ENCODE measurements around the gene SLC27A6. TPM values are rescaled to one million over a fixed set of nuclear protein-coding genes. Genes with fewer than 3 reads are reported as not detected.

Gene SLC27A6
- total RNA-seq, 1 experiment from 2014 or later = not detected

- TF ChIP-seq CTCF (conservative IDR thresholded peaks at IDR 0.05; ENCODE audit: low read depth, low read length) = no peak
- TF ChIP-seq EZH2 (IDR thresholded peaks at IDR 0.05; ENCODE audit: borderline replicate concordance, low read depth, low read length, poor library complexity, severe bottlenecking) = no peak
- no TSS peak for BruUV-seq (replicated peaks)
- no peaks in the 10 kb centered on the region for H3K36me3 ChIP-seq (ENCODE audit: insufficient read depth, low read length, poor library complexity, severe bottlenecking)
- H3K27ac ChIP-seq (ENCODE audit: low read depth, low read length, poor library complexity, severe bottlenecking) = no peak overlapping the region
- no peak overlapping the region for H3K4me3 ChIP-seq (ENCODE audit: low read depth, low read length, poor library complexity, severe bottlenecking)
- DNase-seq (ENCODE audit: low spot score) = no peak
- H3K9me3 ChIP-seq (ENCODE audit: low read depth, low read length, poor library complexity, severe bottlenecking) = no peaks in the 10 kb centered on the region
- ChIA-PET CTCF (no interaction called here), POLR2A (ENCODE audit: low non-redundant PET) (no interaction called here)
- no peaks in the 10 kb centered on the region for H3K27me3 ChIP-seq (replicated peaks; ENCODE audit: insufficient read depth, low read depth, low read length, poor library complexity)
- intact Hi-C loops (cut with micrococcal nuclease; ENCODE audit: unreplicated experiment) = no loop called here
- H3K4me1 ChIP-seq (ENCODE audit: insufficient read depth, low read length, poor library complexity, severe bottlenecking) = no peaks in the 10 kb centered on the region
Measured at GRCh38 chr5:129074903-129075302, 109.6 kb downstream of the SLC27A6 start.

GRCh38 chr5:129077433-129078075 is 112.3 kb downstream of the SLC27A6 start:
- POLR2A ChIA-PET (ENCODE audit: low non-redundant PET) = no interaction called here
- CTCF ChIA-PET = no interaction called here
- no TSS peak for BruUV-seq (replicated peaks)

GRCh38 chr5:129078247-129078646 is 113.0 kb downstream of the SLC27A6 start:
- Histone ChIP-seq H3K36me3 (ENCODE audit: insufficient read depth, low read length, poor library complexity, severe bottlenecking) (no peaks in the 10 kb centered on the region), H3K9me3 (ENCODE audit: low read depth, low read length, poor library complexity, severe bottlenecking) (no peaks in the 10 kb centered on the region), H3K27me3 (replicated peaks; ENCODE audit: insufficient read depth, low read depth, low read length, poor library complexity) (no peaks in the 10 kb centered on the region), H3K4me1 (ENCODE audit: insufficient read depth, low read length, poor library complexity, severe bottlenecking) (no peaks in the 10 kb centered on the region), H3K4me3 (ENCODE audit: low read depth, low read length, poor library complexity, severe bottlenecking) (no peak overlapping the region), H3K27ac (ENCODE audit: low read depth, low read length, poor library complexity, severe bottlenecking) (no peak overlapping the region)
- ChIA-PET POLR2A (ENCODE audit: low non-redundant PET) (no interaction called here), CTCF (no interaction called here)
- intact Hi-C loops (cut with micrococcal nuclease; ENCODE audit: unreplicated experiment) = no loop called here
- no TSS peak for BruUV-seq (replicated peaks)
- no peak for DNase-seq (ENCODE audit: low spot score)
- TF ChIP-seq EZH2 (IDR thresholded peaks at IDR 0.05; ENCODE audit: borderline replicate concordance, low read depth, low read length, poor library complexity, severe bottlenecking) (no peak), CTCF (conservative IDR thresholded peaks at IDR 0.05; ENCODE audit: low read depth, low read length) (no peak)

More at GRCh38 chr5:129077433-129078075, 112.3 kb downstream of the SLC27A6 start:
- Histone ChIP-seq H3K4me1 (ENCODE audit: insufficient read depth, low read length, poor library complexity, severe bottlenecking) (no peaks in the 10 kb centered on the region), H3K27me3 (replicated peaks; ENCODE audit: insufficient read depth, low read depth, low read length, poor library complexity) (no peaks in the 10 kb centered on the region), H3K27ac (ENCODE audit: low read depth, low read length, poor library complexity, severe bottlenecking) (no peak overlapping the region), H3K9me3 (ENCODE audit: low read depth, low read length, poor library complexity, severe bottlenecking) (no peaks in the 10 kb centered on the region), H3K4me3 (ENCODE audit: low read depth, low read length, poor library complexity, severe bottlenecking) (no peak overlapping the region), H3K36me3 (ENCODE audit: insufficient read depth, low read length, poor library complexity, severe bottlenecking) (no peaks in the 10 kb centered on the region)
- intact Hi-C loops (cut with micrococcal nuclease; ENCODE audit: unreplicated experiment) = no loop called here
- DNase-seq (ENCODE audit: low spot score) = no peak
- TF ChIP-seq CTCF (conservative IDR thresholded peaks at IDR 0.05; ENCODE audit: low read depth, low read length) (no peak), EZH2 (IDR thresholded peaks at IDR 0.05; ENCODE audit: borderline replicate concordance, low read depth, low read length, poor library complexity, severe bottlenecking) (no peak)

All from A673 (cell line).